EL (cell line): ENCODE measurements around the gene CSNK1E.

Experiments
- DNase-seq: peaks from one replicate; pipeline ENCODE4 v3.0.0-alpha.2; 2016

Gene CSNK1E

GRCh38 chr22:38327396-38327795 lies 10.2 kb upstream of the CSNK1E start:
- no peak for DNase-seq

GRCh38 chr22:38325587-38325986 lies 8.4 kb upstream of the CSNK1E start:
- no peak for DNase-seq

- DNase-seq, result no peak
Measured at GRCh38 chr22:38320605-38321402, 3.6 kb upstream of the CSNK1E start.

DNA sequence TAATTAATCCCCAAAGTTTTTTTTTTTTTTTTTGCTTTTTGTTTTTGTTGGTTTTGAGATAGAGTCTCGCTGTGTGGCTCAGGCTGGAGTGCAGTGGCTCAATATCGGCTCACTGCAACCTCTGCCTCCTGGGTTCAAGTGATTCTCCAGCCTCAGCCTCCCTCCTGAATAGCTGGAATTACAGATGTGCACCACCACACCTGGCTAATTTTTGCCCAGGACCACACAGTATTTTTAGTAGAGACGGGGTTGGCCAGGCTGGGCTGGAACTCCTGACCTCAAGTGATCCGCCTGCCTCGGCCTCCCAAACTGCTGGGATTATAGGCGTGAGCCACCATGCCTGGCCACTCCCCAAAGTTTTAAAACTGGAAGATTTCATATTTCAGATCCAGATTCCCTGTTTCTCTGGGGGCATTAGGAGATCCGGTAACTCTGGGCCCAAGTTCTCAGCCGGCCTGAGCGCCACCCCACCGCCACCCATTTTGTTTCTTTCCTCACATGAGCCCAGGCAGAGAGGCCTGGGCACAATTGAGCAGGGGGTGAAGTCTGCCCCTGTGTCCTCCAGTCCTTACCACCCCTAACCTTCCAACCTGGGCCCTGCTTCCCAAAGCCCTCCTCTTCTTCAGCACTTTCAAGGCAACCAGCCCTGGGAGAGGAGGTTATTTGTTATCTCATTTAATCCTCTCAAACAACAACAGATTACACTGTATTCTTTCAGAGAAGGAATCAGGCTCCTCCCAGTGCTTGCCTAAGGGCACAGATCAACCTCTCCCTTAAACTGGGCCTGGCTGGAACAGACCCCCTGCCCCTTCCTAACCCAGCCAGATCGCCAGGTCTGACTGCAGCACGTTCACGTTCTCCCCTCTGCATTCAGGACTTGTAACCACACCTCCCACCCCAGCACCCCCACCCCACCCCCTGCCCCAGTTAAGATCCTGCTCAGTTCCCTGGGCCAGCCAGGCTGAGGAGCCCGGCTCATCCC lies 1.9 kb upstream of the CSNK1E start:
- no peak for DNase-seq

DNA sequence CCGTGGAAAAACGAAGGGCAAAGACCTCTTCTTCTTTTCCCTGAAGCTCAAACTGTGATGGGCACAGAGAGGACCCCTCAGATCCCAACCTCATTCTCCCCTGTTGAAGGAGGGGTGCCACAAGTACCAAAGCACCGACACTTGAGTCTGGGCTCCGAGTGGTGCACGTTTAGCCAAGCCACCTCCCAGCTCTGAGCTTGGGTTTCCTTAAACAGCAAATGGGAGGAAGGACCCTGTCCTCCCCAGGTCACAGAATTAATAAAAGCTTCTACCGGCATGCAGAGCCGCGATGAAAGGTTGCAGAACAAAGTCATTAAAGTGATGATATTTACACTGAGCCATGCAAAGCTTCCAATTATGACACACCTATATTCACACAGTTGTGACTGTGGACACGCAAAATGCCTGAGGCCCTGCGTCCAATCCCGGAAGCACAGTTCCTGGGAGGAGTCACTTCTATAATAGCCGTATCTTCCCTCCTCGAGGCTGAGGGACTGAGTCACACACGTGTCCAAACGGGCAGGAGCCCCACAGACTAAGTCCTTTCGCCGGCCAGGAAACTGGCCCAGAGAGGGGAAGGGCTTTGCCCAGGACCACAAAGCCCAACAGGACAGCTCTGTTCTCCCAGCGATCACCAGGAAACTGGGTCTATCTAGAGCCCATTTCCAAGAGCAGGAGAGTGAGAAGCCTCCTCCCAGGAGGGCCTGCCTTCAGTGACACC lies 922 bp upstream of the CSNK1E start:
- peak; percentile 98 for DNase-seq

DNA sequence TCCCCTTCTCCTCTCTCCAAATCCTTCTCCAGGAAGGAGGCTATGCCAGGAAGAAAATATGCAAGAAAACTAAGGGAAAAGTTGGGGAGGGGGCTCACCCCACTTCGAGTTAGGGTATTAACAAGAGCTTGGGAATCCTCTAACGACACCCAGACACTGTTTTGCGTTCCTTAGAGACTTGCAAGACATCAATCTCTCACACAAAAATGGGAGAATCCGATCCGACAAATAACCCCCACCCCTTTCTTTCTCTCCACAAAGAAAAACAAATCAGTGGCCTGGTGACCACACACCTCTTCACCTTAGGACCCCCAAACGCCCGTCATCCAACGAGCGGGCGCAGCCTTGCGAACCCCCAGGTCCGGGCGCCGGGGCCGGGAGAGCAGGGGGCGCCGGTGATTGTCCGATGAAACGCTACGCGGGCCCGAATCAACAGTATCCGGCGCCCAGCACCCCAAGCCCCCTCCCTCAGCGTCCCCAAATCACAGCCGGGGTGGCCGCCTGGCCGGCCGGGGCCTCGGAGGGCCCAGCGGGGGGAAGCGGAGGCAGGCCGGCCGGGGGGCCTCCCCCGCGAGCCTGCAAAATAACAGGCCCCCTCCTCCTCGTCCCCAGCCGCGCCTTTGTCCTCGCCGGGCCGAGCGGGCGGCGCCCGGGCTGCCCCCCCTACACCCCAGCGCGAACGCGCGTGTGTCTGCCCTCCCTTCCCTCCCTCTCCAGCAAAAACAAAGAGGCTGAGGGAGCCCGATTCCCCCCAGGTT lies 690 bp downstream of the CSNK1E start:
- DNase-seq, result peak; percentile 59

DNA sequence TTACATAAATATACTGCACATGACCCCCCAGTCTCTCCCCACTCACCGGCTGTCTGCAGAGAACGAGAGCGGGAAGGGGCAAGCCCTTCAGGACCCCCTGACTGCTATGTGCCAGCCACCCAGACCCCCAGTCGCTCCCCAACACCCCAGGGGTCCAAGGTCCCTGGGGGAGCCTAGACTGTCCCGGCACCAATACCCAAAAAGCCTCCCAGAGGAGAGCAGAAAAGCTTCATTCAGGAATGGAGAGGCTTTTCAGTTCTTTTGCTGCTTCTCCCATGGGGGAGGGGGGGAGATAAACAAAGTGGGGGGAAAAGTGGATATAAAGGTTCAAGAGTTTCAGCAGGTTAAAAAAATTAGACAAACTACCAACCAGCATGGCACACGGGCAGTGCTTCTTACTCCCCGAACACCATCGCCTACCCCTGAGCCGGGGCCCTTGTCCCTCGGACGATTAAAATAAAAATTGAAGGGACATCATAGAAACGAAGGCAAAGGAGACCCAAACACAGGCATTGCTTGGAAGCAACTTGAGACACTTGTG lies 1.3 kb downstream of the CSNK1E start:
- peak; percentile 32 for DNase-seq

DNA sequence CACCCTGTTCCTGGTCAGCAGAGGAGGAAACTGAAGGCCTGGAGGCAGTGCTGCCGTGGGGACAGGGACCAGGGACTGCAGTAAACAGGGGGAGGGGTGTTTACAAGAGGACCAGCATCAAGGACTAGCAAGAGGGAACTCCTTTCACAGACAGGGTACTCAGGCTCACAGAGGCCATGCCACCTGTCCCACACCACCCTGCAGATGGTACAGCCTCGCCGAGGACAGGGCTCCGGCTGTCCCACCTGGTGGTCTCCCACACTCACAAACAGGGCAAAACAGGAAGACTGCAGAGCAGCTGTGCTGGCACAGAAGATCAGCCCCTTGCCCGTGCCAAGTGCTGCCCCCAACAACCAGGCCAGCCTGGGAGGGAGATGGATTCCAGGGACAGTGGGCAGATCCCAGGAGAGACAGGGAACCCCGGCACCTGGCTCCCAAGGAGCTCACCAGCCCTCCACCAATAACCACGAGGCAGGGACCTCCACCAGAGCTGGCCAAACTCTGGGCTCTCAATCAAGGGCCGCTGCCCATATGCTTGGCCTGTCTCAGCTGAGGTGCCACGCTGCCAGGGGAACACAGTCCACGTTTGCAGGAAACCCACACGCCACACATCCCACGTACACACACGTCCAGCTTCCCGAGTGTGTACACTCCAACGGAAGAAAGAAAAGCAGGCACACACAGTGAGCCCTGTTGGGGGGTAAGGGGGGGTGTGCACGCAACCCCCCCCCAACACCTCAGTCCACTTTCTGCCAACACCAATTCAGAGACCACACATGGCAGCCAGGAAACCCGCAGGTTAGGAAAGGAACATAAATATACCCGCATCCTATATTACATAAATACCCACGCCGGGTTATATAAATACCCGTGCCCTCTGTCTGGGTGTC lies 2.1 kb downstream of the CSNK1E start:
- peak; percentile 36 for DNase-seq

GRCh38 chr22:38314051-38314932 lies 2.9 kb downstream of the CSNK1E start:
- DNase-seq, result peak; percentile 69

DNA sequence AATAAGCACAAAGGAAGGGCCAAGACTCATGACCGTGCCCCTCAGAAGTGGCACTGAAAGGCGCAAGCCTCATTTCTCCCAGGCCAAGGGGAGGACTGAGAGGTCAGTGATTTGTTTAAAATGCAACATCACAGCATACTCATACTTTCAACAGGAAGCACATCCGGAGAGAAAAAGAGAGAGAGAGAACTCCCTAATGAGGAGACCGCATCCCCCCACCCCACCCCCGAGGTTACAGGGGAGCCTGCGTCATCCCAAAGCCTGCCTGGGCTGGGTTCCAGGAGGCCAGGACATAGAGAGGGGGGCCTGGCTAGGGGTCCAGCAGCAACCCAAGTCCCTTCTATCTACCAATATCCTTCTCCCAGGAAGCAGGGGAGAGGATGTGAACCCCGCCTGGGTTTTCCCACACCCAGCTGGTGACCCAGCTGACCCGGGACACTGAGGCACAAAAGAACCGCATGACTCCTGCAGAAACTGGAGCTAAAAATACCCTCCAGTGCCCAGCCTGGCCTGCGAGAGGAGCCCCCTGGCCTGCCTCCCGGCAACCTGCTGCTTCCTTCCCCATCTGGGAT lies 3.8 kb downstream of the CSNK1E start:
- DNase-seq, result peak; percentile 98

DNA sequence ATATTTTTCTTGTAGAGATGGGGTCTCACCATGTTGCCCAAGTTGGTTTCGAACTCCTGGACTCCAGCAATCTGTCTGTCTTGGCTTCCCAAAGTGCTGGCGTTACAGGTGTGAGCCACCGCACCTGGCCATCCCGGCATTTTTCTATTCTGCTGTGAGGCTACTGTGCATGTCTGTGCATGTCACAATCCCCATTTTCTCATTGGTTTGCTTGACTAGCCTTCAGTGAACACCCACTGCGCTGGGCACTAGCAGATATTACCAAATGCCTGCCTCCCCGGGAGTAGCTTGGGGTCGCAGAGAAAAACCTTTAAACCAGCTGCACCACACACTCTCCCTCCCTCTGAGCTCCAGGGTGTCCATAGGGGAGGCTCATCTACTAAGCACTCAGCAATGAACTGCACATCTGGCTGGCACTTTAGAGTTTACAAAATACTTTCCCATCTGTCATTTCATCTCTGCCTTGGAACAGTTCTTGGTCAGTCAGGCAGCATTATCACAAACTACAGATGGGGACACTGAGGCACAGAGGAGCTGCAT lies 4.9 kb downstream of the CSNK1E start:
- DNase-seq, result no peak

- no peak for DNase-seq
Measured at GRCh38 chr22:38311323-38311620, 6.0 kb downstream of the CSNK1E start.

DNA sequence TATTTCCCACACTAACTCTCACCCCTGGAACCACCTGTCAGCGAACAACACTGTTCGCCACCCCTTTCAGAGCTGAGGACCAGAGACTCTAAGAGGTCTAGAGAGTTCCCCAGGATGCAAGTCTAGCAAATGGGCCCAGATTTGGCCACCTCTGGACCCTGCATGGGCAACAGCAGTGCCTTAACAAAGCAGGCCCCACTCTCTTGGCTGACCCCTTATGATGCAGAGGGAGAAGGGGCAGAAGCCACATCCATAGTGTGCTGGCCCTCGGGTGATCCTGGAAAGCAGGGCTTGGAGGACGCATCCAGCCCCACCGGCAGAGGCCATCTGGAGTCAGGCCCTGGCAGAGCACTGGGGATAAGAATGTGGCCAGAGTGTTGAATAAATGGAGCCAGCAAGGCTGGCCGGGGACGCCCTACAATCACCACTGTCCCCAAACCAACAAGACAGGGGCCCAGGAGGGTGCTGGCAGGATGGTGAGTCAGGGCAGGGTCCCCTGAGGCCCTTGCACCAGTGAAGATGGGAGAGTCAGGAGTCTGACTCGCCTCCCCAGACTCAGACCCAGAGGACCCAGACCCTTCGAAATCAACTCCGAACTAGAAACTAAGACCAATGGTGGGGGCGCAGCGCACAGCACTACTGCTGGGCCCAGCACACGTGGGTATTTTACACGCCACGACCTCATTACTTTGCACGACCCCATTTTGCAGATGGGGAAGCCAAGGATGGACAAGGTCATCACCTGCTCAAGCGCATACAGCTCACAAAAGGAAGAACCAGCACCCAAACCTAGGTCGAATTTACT lies 6.5 kb downstream of the CSNK1E start:
- peak; percentile 44 for DNase-seq

- DNase-seq, result no peak
Measured at GRCh38 chr22:38309614-38310517, 7.4 kb downstream of the CSNK1E start.

- no peak for DNase-seq
Measured at GRCh38 chr22:38308791-38309498, 8.3 kb downstream of the CSNK1E start.
